IMR-90 (cell line): ENCODE data around the gene GNL3L. TPM values are rescaled to one million over a fixed set of nuclear protein-coding genes. Genes with fewer than 3 reads are reported as not detected.

Experiments
- ATAC-seq: fragments of 200-7000 bp; cut with Tn5 transposase; 2 replicates; pipeline ENCODE4 v1.9.1; 2020; ENCODE audit warnings: low read depth, mild to moderate bottlenecking, moderate library complexity
- BruUV-seq: library from RNA; stranded (reverse); fragments of 400-500 nt; replicated peaks from 2 replicates; lab custom pipeline; 2021; lab: Mats Ljungman, UMichigan
- CTCF ChIA-PET: fragments of 300-600 bp; formaldehyde crosslinking; extraction: SDS; loops from one replicate; lab custom pipeline; 2021; ENCODE audit warnings: antibody characterized with exemption; lab: Yijun Ruan, JAX
- POLR2A ChIA-PET: fragments of 300-600 bp; sonication (Branson Sonifier 250); formaldehyde crosslinking; loops from one replicate; lab custom pipeline; 2022; ENCODE audit warnings: antibody characterized with exemption; ENCODE audit not compliant: unreplicated experiment; lab: Charles Lee
- DNase-seq: peaks from one replicate; pipeline ENCODE4 v3.0.0; 2013
- H2AFZ ChIP-seq: replicated peaks from 2 replicates; pipeline ENCODE3; 2013; ENCODE audit warnings: low read length, mild to moderate bottlenecking; ENCODE audit not compliant: poor library complexity
- H2AK5ac ChIP-seq: 2 replicates; pipeline ENCODE4 v1.6.1; 2013; ENCODE audit warnings: low read depth, low read length, inconsistent platforms
- H2AK9ac ChIP-seq: replicated peaks from 2 replicates; pipeline ENCODE3; 2013; ENCODE audit warnings: mild to moderate bottlenecking, low read depth, low read length, moderate library complexity; ENCODE audit not compliant: poor library complexity
- H2BK120ac ChIP-seq: 2 replicates; pipeline ENCODE4 v1.6.1; 2013; ENCODE audit warnings: low read depth, low read length, inconsistent platforms
- H2BK15ac ChIP-seq: 3 replicates; pipeline ENCODE4 v1.6.1; 2013; ENCODE audit warnings: low read depth, low read length, inconsistent platforms
- H2BK20ac ChIP-seq: 2 replicates; pipeline ENCODE4 v1.6.1; 2013; ENCODE audit warnings: low read depth, mild to moderate bottlenecking, inconsistent platforms, low read length, moderate library complexity
- H2BK5ac ChIP-seq: 2 replicates; pipeline ENCODE4 v1.6.1; 2013; ENCODE audit warnings: mild to moderate bottlenecking, low read depth, low read length, inconsistent platforms; ENCODE audit not compliant: poor library complexity, severe bottlenecking
- H3K14ac ChIP-seq: replicated peaks from 2 replicates; pipeline ENCODE4 v1.6.1; 2013; ENCODE audit warnings: low read depth, low read length, inconsistent platforms
- H3K18ac ChIP-seq: 2 replicates; pipeline ENCODE4 v1.6.1; 2013; ENCODE audit warnings: low read depth, low read length, control low read depth
- H3K23ac ChIP-seq: 2 replicates; pipeline ENCODE4 v1.6.1; 2013; ENCODE audit warnings: low read depth, low read length, inconsistent platforms
- H3K27ac ChIP-seq: 2 replicates; pipeline ENCODE4 v1.5.1; 2013; ENCODE audit warnings: mild to moderate bottlenecking, control low read depth, low read length; ENCODE audit not compliant: insufficient read depth
- H3K27me3 ChIP-seq: 2 replicates; pipeline ENCODE4 v1.6.1; 2013; ENCODE audit warnings: low read length; ENCODE audit not compliant: control insufficient read depth, insufficient read depth
- H3K36me3 ChIP-seq: 2 replicates; pipeline ENCODE4 v1.6.1; 2013; ENCODE audit warnings: low read length, mixed read lengths; ENCODE audit not compliant: control insufficient read depth, insufficient read depth
- H3K4ac ChIP-seq: 2 replicates; pipeline ENCODE4 v1.6.1; 2013; ENCODE audit warnings: low read depth, low read length, inconsistent platforms
- H3K4me1 ChIP-seq: 2 replicates; pipeline ENCODE4 v1.6.1; 2013; ENCODE audit warnings: low read length, mixed read lengths; ENCODE audit not compliant: control insufficient read depth, insufficient read depth
- H3K4me2 ChIP-seq: 2 replicates; pipeline ENCODE4 v1.6.1; 2013; ENCODE audit warnings: low read depth, mild to moderate bottlenecking, control low read depth, low read length, moderate library complexity
- H3K4me3 ChIP-seq: 2 replicates; pipeline ENCODE4 v1.5.1; 2013; ENCODE audit warnings: low read depth, mild to moderate bottlenecking, control low read depth, low read length, moderate library complexity; ENCODE audit not compliant: insufficient read depth
- H3K56ac ChIP-seq: 2 replicates; pipeline ENCODE4 v1.6.1; 2013; ENCODE audit warnings: low read length, inconsistent platforms; ENCODE audit not compliant: insufficient read depth; ENCODE audit errors: extremely low read depth
- H3K79me1 ChIP-seq, 2 experiments: 2 replicates each; pipeline ENCODE4 v1.6.1; 2013; ENCODE audit warnings: low read length in 2 of 2, inconsistent platforms in 1 of 2, low read depth in 1 of 2
- H3K9ac ChIP-seq: 2 replicates; pipeline ENCODE4 v1.6.1; 2013; ENCODE audit warnings: low read depth, low read length, control low read depth
- H3K9me1 ChIP-seq: 2 replicates; pipeline ENCODE4 v1.6.1; 2013; ENCODE audit warnings: low read length, inconsistent platforms; ENCODE audit not compliant: insufficient read depth
- H3K9me3 ChIP-seq: 2 replicates; pipeline ENCODE4 v1.6.1; 2013; ENCODE audit warnings: low read length; ENCODE audit not compliant: control insufficient read depth, insufficient read depth
- H4K20me1 ChIP-seq: 2 replicates; pipeline ENCODE4 v1.6.1; 2013; ENCODE audit warnings: low read length, inconsistent platforms; ENCODE audit not compliant: insufficient read depth
- H4K5ac ChIP-seq: 2 replicates; pipeline ENCODE4 v1.6.1; 2013; ENCODE audit warnings: mild to moderate bottlenecking, low read depth, low read length, control low read depth
- H4K8ac ChIP-seq, 2 experiments: 2 replicates each; pipeline ENCODE4 v1.6.1; 2013; ENCODE audit warnings: low read depth in 2 of 2, low read length in 2 of 2, control low read depth in 1 of 2, inconsistent platforms in 1 of 2
- H4K91ac ChIP-seq: 2 replicates; pipeline ENCODE4 v1.6.1; 2013; ENCODE audit warnings: low read depth, low read length, inconsistent platforms; ENCODE audit not compliant: insufficient read depth
- BHLHE40 ChIP-seq: fragments of 150-350 bp; IDR thresholded peaks from 2 replicates; pipeline ENCODE4 v1.6.1; 2016; ENCODE audit warnings: mild to moderate bottlenecking, low read depth, low read length
- CEBPB ChIP-seq: IDR thresholded peaks from 2 replicates; pipeline ENCODE4 v1.6.1; 2012; ENCODE audit warnings: low read depth, low read length, improper control_type of control experiment
- CHD1 ChIP-seq: IDR thresholded peaks from 2 replicates; pipeline ENCODE4 v1.6.1; 2012; ENCODE audit warnings: low read depth, low read length, improper control_type of control experiment
- CTCF ChIP-seq: conservative IDR thresholded peaks from 2 replicates; pipeline ENCODE4 v1.5.1; 2012; ENCODE audit warnings: mild to moderate bottlenecking, low read depth, low read length, improper control_type of control experiment
- FOS ChIP-seq: fragments of 150-350 bp; IDR thresholded peaks from 2 replicates; pipeline ENCODE4 v1.6.1; 2016; ENCODE audit warnings: low read depth, low read length
- MAFK ChIP-seq: IDR thresholded peaks from 2 replicates; pipeline ENCODE4 v1.6.1; 2012; ENCODE audit warnings: low read depth, low read length, improper control_type of control experiment
- MAZ ChIP-seq: IDR thresholded peaks from 2 replicates; pipeline ENCODE4 v1.6.1; 2012; ENCODE audit warnings: low read depth, mild to moderate bottlenecking, low read length, improper control_type of control experiment, moderate library complexity, borderline replicate concordance
- MXI1 ChIP-seq: IDR thresholded peaks from 2 replicates; pipeline ENCODE4 v1.6.1; 2012; ENCODE audit warnings: low read depth, mild to moderate bottlenecking, low read length, moderate library complexity, borderline replicate concordance
- NFE2L2 ChIP-seq: fragments of 150-350 bp; IDR thresholded peaks from 2 replicates; pipeline ENCODE4 v1.6.1; 2016; ENCODE audit warnings: low read depth, mild to moderate bottlenecking, low read length
- POLR2A ChIP-seq: IDR thresholded peaks from 2 replicates; pipeline ENCODE4 v1.6.1; 2012; ENCODE audit warnings: mild to moderate bottlenecking, low read depth, low read length
- RAD21 ChIP-seq: IDR thresholded peaks from 2 replicates; pipeline ENCODE4 v1.6.1; 2012; ENCODE audit warnings: low read length, improper control_type of control experiment
- RCOR1 ChIP-seq: IDR thresholded peaks from 2 replicates; pipeline ENCODE4 v1.6.1; 2012; ENCODE audit warnings: mild to moderate bottlenecking, low read length, improper control_type of control experiment; ENCODE audit not compliant: insufficient replicate concordance
- RFX5 ChIP-seq: IDR thresholded peaks from 2 replicates; pipeline ENCODE4 v1.8.0; 2012; ENCODE audit warnings: low read depth, mild to moderate bottlenecking, low read length, moderate library complexity
- SMC3 ChIP-seq: fragments of 150-350 bp; IDR thresholded peaks from 2 replicates; pipeline ENCODE4 v1.6.1; 2016; ENCODE audit warnings: low read depth, mild to moderate bottlenecking, antibody characterized with exemption, low read length, moderate library complexity
- USF2 ChIP-seq: fragments of 150-350 bp; IDR thresholded peaks from 2 replicates; pipeline ENCODE4 v1.6.1; 2017; ENCODE audit warnings: mild to moderate bottlenecking, antibody characterized with exemption, low read length, low read depth
- WGBS, 2 experiments: methylation state at CpG; one replicate each; pipeline versions ENCODE4 v1.1.5 to v1.1.7; 2013; ENCODE audit warnings: missing lambda C conversion rate in 2 of 2; ENCODE audit not compliant: insufficient read length in 1 of 2; ENCODE audit errors: extremely low coverage in 2 of 2; 5-methylcytosine and 5-hydroxymethylcytosine counted together
- dilution Hi-C: fragments of 300-500 bp; cut with HindIII; formaldehyde crosslinking; loops from one replicate; pipeline ENCODE4 v1.14.3; 2018; ENCODE audit warnings: low sequenced_read_pairs; ENCODE audit not compliant: unreplicated experiment
- in situ Hi-C: fragments of 300-500 bp; cut with MboI; formaldehyde crosslinking; loops from 3 replicates; pipeline ENCODE4 v1.14.3; 2019; ENCODE audit warnings: low sequenced_read_pairs, inconsistent platforms, mixed read lengths
- intact Hi-C: fragments of 100-400 bp; cut with micrococcal nuclease; formaldehyde crosslinking; loops from 2 replicates; pipeline ENCODE4 v1.10.0; 2022
- polyA plus RNA-seq, 3 experiments: library from polyadenylated mRNA; depleted of rRNA; stranded (reverse); fragments of >200 nt; gene quantifications; 2 replicates each; pipeline ENCODE4 v1.2.3, GENCODE V29; 2012; ENCODE audit warnings: low replicate concordance in 1 of 3
- total RNA-seq: library from RNA; depleted of rRNA; stranded (reverse); fragments of >200 nt; gene quantifications from 2 replicates; pipeline ENCODE4 v1.2.3, GENCODE V29; 2012
- TF ChIP-seq, protein P1 (sequence below): fragments of 150-350 bp; IDR thresholded peaks from 2 replicates; pipeline ENCODE4 v1.6.1; 2016; ENCODE audit warnings: low read depth, mild to moderate bottlenecking, low read length, moderate library complexity, borderline replicate concordance

The GNL3L gene
- total and polyA plus RNA-seq, 2 of the 4 experiments (the other 2 are of a cell fraction): 16.5 to 48.8 TPM

GRCh38 chrX:54492340-54492739, 37.7 kb upstream of the GNL3L start:
- TF ChIP-seq SMC3 (no peak), MXI1 (peak; percentile 85; the same call in 1 of the 2 replicates), NFE2L2 (no peak), MAZ (no peak), FOS (0 out of 2 replicates have a peak, but pooled peaks have one; percentile 10), CHD1 (no peak), RFX5 (no peak), USF2 (peak; percentile 74), BHLHE40 (no peak), RCOR1 (no peak), CTCF (no peak), CEBPB (no peak), POLR2A (no peak), RAD21 (no peak), MAFK (no peak)
- TF ChIP-seq, protein P1, sequence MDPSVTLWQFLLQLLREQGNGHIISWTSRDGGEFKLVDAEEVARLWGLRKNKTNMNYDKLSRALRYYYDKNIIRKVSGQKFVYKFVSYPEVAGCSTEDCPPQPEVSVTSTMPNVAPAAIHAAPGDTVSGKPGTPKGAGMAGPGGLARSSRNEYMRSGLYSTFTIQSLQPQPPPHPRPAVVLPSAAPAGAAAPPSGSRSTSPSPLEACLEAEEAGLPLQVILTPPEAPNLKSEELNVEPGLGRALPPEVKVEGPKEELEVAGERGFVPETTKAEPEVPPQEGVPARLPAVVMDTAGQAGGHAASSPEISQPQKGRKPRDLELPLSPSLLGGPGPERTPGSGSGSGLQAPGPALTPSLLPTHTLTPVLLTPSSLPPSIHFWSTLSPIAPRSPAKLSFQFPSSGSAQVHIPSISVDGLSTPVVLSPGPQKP: no peak
- ChIA-PET CTCF (interaction anchor here (0.6 kb wide), 1 partner anchor 55 kb away, joined by 3 read pairs; no protein-coding TSS in a partner anchor), POLR2A (no interaction called here)
- peak overlapping the region; percentile 74 for H3K4me2 ChIP-seq
- no peak overlapping the region for H3K4me3 ChIP-seq
- 0 out of 2 replicates have a peak overlapping the region, but pooled peaks have one; percentile 30 for H3K56ac ChIP-seq
- peak overlapping the region; percentile 78 for H2AK9ac ChIP-seq
- H2BK5ac ChIP-seq: peak overlapping the region; percentile 75
- peak overlapping the region; percentile 13 for H3K27ac ChIP-seq
- H3K9me3 ChIP-seq: no peaks in the 10 kb centered on the region
- no CpG with 5 or more reads among the region's 6 CpGs for WGBS, 2 experiments
- H2BK15ac ChIP-seq: no peak overlapping the region; the same call in 2 of the 3 replicates
- H3K18ac ChIP-seq: peak overlapping the region; percentile 18; the same call in 1 of the 2 replicates
- peak overlapping the region; percentile 38; the same call in 1 of the 2 replicates for H4K91ac ChIP-seq
- peaks cover 7% of the 10 kb centered on the region for H3K4me1 ChIP-seq
- no peak overlapping the region; the same call in 1 of the 2 replicates for H2BK20ac ChIP-seq
- ATAC-seq (peak; percentile 59), DNase-seq (peak; percentile 70)
- peak overlapping the region; percentile 81 for H2AFZ ChIP-seq
- H3K9me1 ChIP-seq: no peaks in the 10 kb centered on the region; the same call in 1 of the 2 replicates
- peak overlapping the region; percentile 73 for H3K14ac ChIP-seq
- in situ Hi-C loops (no loop called here), dilution Hi-C loops (no loop called here), intact Hi-C loops (loop anchor here (1.0 kb wide), 1 partner anchor 38 kb away; the partner anchor contains the start of gene GNL3L)
- peak overlapping the region; percentile 24; the same call in 1 of the 2 replicates for H2BK120ac ChIP-seq
- H2AK5ac ChIP-seq: peak overlapping the region; percentile 79; the same call in 1 of the 2 replicates
- no peak overlapping the region for H3K9ac ChIP-seq
- H4K20me1 ChIP-seq: no peaks in the 10 kb centered on the region
- H3K27me3 ChIP-seq: no peaks in the 10 kb centered on the region
- no peaks in the 10 kb centered on the region for H3K36me3 ChIP-seq
- H4K5ac ChIP-seq: no peak overlapping the region
- H3K4ac ChIP-seq: peak overlapping the region; percentile 74
- peaks cover 9 to 31% of the 10 kb centered on the region in 2 experiments for H3K79me1 ChIP-seq
- BruUV-seq: no TSS peak
- H4K8ac ChIP-seq: peak overlapping the region; percentile 6 to 90; a peak in 2 of 4 replicates
- H3K23ac ChIP-seq: no peak overlapping the region
